C4-2B (cell line): ENCODE results near the gene C1QTNF6.

ENCODE experiments used
- ZFX ChIP-seq: fragments of 450-650 bp; IDR thresholded peaks from 2 replicates; pipeline ENCODE4 v1.6.1; 2017
- TF ChIP-seq, protein P1 (sequence below): fragments of 450-650 bp; conservative IDR thresholded peaks from 2 replicates; pipeline ENCODE4 v1.5.1; 2017; ENCODE audit warnings: mild to moderate bottlenecking

DNA sequence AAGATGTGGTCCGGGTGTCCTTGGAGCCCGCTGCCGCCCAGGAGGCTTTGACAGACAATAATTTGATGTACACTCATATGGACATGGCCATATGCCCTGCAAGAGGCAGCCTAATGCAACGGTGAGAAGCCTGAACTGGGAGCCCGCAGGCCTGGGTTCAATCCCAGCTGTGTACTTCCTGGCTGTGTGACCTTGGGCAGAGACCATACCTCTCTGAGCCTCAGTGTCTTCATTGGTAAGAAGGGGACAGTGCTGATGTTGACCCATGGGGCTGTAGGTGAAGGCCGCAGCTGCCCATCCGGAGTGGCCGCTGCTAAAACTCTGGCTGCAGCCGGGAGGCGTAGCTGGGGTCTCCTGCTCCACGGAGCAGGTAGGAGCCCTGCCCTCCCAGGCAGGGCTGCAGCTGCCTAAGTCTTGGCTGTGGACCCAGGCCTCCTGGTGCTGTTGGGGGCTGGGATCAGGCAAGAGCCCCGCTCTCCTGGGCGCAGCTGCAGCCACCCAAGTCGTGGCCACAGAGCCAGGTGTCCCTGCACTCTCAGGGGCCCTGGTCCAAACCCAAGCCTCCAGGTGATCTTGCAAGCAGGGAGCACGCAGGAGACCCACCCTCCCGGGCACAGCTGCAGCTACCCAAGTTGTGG, 47.2 kb downstream of the C1QTNF6 start:
- TF ChIP-seq, protein P1, sequence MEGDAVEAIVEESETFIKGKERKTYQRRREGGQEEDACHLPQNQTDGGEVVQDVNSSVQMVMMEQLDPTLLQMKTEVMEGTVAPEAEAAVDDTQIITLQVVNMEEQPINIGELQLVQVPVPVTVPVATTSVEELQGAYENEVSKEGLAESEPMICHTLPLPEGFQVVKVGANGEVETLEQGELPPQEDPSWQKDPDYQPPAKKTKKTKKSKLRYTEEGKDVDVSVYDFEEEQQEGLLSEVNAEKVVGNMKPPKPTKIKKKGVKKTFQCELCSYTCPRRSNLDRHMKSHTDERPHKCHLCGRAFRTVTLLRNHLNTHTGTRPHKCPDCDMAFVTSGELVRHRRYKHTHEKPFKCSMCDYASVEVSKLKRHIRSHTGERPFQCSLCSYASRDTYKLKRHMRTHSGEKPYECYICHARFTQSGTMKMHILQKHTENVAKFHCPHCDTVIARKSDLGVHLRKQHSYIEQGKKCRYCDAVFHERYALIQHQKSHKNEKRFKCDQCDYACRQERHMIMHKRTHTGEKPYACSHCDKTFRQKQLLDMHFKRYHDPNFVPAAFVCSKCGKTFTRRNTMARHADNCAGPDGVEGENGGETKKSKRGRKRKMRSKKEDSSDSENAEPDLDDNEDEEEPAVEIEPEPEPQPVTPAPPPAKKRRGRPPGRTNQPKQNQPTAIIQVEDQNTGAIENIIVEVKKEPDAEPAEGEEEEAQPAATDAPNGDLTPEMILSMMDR = no peak
- no peak for TF ChIP-seq ZFX
